Measurements from ENCODE around the gene MALSU1.
A peak's percentile ranks its signal among the peaks of the same experiment; 100 is the strongest.

The MALSU1 gene

GRCh38 chr7:23298885-23299769 is at the start of gene MALSU1:
MALSU1 (plus strand) TSS chr7:23299339; CDS start chr7:23299353, 14 bp downstream.
- DNase-seq (ENCODE audit: low read depth): peak; percentile 94

DNA sequence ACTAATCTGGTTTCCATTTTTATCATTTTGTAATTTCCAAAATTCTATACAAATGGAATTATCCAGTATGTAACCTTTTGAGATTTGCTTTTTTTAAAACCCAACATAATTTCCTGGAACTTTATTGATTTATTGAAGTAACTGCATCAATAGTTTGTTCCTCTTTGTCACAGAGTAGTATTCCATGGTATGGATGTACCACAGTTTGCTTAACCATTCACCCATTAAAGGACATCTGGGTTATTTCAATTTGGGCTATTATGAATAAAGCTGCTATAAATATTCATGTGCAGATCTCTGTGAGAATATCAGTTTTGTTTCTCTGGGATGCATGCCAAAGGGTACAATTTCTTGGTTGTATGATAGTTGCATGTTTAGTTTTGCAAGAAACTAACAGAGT is 49.7 kb upstream of the MALSU1 start:
- DNase-seq (ENCODE audit: low read depth): no peak

GRCh38 chr7:23254051-23254681 is 45.0 kb upstream of the MALSU1 start:
- DNase-seq (ENCODE audit: low read depth): no peak

DNA sequence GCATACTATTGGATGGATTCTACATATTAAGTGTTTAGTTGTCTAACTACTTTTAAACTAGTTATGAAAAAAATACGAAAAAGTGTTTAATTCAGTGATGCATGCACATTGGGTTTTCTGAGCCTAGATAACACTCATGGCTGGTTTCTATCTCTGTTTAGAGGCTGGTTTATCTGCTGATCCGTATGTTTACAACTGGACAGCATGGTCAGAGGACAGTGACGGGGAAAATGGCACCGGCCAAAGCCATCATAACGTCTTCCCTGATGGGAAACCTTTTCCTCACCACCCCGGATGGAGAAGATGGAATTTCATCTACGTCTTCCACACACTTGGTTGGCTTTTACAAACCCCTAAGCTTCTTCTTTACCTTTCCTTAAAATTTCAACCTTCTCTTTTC is 42.4 kb upstream of the MALSU1 start:
- no peak for DNase-seq (ENCODE audit: low read depth)

GRCh38 chr7:23260371-23260770 is 38.8 kb upstream of the MALSU1 start:
- DNase-seq (ENCODE audit: low read depth): no peak

DNA sequence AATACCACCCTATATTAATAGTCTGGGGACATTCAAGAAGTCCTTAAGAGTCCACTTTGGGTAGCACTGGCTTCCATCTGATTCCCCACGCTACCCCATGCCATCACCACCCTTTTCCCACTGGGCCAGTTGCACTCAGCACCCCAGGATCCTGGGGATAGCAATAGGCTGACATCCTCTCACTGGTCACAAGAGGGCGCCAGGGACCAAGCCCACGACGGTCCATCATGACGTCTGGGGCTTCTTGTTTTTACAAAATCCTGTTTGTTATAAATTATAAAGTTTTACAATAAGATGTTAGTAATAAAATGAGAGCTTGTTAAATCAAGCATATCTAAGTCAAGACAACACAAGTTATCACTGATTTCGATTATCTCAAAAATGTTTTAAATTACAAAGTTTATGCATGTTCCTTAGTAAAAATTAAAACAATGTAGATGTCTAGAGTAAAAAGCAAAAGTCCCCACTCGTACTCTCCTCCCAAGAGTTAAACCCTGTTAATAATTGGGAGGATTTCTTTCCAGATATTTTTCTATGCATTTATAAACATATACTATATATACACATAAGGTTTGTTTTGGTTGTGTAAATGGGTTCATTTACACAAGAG is 37.2 kb upstream of the MALSU1 start:
- peak; percentile 56 for DNase-seq (ENCODE audit: low read depth)

- DNase-seq (ENCODE audit: low read depth): no peak
Measured at GRCh38 chr7:23264916-23265458, 34.2 kb upstream of the MALSU1 start.

GRCh38 chr7:23266918-23267317 is 32.2 kb upstream of the MALSU1 start:
- no peak for DNase-seq (ENCODE audit: low read depth)

GRCh38 chr7:23267357-23267756 is 31.8 kb upstream of the MALSU1 start:
- no peak for DNase-seq (ENCODE audit: low read depth)

DNA sequence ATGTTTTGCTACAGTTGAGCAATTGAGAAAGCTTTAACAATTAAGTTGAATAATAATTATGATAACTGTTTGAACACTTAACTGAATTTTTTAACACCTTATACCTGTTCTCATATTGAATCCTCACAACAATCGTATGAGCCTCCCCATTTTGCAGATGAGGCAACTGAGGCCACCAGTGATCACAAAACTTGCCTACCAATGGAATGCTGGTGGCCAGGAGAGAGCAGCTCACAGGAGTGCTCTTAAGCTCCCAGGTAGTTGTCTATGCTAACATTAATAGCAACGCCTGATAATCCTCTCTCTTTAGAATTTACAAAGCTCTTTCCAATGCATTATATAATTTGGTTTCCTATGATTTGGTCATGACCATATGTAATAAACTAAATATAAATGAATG is 31.0 kb upstream of the MALSU1 start:
- DNase-seq (ENCODE audit: low read depth): no peak

DNA sequence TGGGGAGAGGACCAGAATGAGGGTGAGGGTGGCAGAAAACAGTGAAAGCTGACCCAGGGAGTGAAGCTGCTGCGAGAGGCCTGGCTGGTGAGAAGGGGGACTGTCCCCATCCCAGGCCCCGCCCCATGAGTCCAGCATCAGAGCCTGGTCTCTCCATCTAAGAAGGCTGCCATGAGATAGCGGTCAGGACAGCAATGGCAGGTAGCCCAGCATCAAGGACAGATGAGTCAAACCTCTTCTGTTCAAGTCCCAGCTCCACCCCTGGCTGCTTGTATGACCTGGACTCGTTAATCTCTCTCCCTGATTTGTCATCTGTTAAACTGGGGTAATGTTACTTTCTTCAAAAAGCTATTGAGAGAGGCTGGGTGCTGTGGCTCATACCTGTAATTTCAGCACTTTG is 30.4 kb upstream of the MALSU1 start:
- DNase-seq (ENCODE audit: low read depth): no peak

DNA sequence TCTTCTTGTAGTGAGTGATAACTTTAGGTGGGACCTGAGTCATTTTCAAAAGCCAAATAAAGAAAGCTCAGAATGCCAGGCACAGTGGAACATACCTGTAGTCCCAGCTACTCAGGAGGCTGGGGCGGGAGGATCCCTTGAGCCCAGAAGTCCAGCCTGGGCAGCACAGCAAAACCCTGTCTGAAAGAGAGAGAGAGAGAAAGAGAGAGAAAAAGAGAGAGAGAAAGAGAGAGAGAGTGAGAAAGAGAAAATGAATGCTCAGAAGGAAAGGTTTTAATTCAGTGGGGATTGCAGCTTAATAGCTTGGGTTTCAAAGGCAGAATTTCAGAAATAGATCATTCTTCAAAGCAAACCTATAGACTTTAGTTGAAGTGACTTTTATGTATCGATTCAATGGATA is 26.9 kb upstream of the MALSU1 start:
- DNase-seq (ENCODE audit: low read depth): no peak

GRCh38 chr7:23273141-23273599 is 26.0 kb upstream of the MALSU1 start:
- peak; percentile 68 for DNase-seq (ENCODE audit: low read depth)

DNA sequence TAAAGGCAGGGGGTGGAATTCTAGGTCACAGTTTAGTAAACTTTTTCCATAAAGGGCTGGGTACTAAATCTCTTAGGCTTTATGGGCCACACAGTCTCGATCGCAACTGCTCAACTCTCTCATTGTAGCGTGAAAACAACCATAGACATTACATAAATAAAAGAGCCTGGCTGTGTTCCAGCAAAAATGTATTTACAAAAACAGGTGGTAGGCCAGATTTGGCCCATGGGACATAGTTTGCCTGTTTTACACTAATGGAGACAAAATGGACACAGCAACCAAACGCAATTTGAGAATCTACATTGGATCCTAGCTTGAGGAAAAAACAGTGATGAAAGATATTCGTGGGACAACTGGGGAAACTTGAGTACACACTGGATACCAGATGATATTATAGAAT is 23.2 kb upstream of the MALSU1 start:
- DNase-seq (ENCODE audit: low read depth): no peak

GRCh38 chr7:23276376-23276775 is 22.8 kb upstream of the MALSU1 start:
- no peak for DNase-seq (ENCODE audit: low read depth)

- no peak for DNase-seq (ENCODE audit: low read depth)
Measured at GRCh38 chr7:23276947-23277346, 22.2 kb upstream of the MALSU1 start.

DNA sequence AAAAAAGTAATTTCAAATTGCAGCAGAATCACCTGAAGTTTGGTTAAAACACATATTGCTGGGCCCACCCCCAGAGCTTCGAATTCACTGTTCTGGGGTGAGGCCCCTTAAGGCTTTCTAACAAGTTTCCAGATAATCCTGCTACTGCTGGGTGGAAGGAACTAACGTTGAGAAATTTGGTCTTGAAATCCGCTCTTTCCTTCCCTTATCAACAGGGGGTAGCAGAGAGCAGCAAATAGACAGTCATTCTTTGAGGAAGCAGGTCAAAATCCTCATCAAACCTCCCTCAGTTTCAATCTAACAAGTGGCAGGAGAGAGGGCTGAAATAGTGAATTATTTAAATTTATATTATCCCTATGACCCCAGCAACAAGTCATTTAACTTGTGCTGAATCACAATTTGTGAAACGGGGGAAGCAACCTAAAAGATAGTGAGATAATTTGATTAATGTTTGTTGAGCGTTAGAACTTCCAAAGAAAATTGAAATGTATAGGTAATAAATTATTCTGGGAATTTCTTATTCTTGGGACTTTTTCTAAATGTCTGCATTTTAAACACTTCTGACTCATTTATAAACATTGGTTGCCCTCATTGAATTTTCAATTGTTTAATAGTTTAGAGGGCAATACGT is 21.7 kb upstream of the MALSU1 start:
- peak; percentile 65 for DNase-seq (ENCODE audit: low read depth)

- DNase-seq (ENCODE audit: low read depth): no peak
Measured at GRCh38 chr7:23279819-23280525, 19.2 kb upstream of the MALSU1 start.

DNA sequence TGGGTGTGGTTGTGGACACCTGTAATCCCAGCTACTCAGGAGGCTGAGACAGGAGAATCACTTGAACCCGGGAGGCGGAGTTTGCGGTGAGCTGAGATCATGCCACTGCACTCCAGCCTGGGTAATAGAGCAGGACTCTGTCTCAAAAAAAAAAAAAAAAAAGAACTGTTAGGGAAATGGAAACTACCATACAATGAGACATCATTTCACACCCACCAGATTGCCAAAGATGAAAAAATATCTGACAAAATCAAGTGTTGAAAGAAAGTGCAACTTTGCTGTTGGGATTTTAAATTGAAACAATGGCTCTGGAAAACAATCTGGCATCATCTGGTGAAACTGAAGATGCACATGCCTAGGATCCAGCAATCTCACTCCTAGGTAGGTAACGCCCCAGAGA is 16.1 kb upstream of the MALSU1 start:
- no peak for DNase-seq (ENCODE audit: low read depth)

- DNase-seq (ENCODE audit: low read depth): no peak
Measured at GRCh38 chr7:23284871-23285270, 14.3 kb upstream of the MALSU1 start.
